Measurements from ENCODE around the gene BCAS3.

The BCAS3 gene

GRCh38 chr17:61208301-61209105 lies 530.9 kb downstream of the BCAS3 start:
- FAIRE-seq, result no peak
- DNase-seq (ENCODE audit: insufficient read length, low spot score), result no peak

GRCh38 chr17:61209106-61209439 lies 531.4 kb downstream of the BCAS3 start:
- DNase-seq (ENCODE audit: insufficient read length, low spot score) (no peak), FAIRE-seq (no peak)

GRCh38 chr17:61209525-61209924 lies 531.9 kb downstream of the BCAS3 start:
- DNase-seq (ENCODE audit: insufficient read length, low spot score), result no peak
- no peak for FAIRE-seq

- peak; percentile 44 for FAIRE-seq
These were observed 533.6 kb downstream of the BCAS3 start for GRCh38 chr17:61211236-61211635.

GRCh38 chr17:61212655-61213054 lies 535.0 kb downstream of the BCAS3 start:
- DNase-seq (ENCODE audit: insufficient read length, low spot score) (no peak), FAIRE-seq (no peak)

More at GRCh38 chr17:61211236-61211635, 533.6 kb downstream of the BCAS3 start:
- DNase-seq (ENCODE audit: insufficient read length, low spot score), result no peak

GRCh38 chr17:61214753-61215152 lies 537.1 kb downstream of the BCAS3 start:
- FAIRE-seq, result no peak
- no peak for DNase-seq (ENCODE audit: insufficient read length, low spot score)

- no peak for FAIRE-seq
- DNase-seq (ENCODE audit: insufficient read length, low spot score), result no peak
These were observed 538.4 kb downstream of the BCAS3 start for GRCh38 chr17:61216066-61216465.

- DNase-seq (ENCODE audit: insufficient read length, low spot score), result no peak
- FAIRE-seq, result no peak
These were observed 540.3 kb downstream of the BCAS3 start for GRCh38 chr17:61217878-61218437.

- FAIRE-seq, result peak; percentile 92
- DNase-seq (ENCODE audit: insufficient read length, low spot score), result peak; percentile 37
These were observed 540.8 kb downstream of the BCAS3 start for GRCh38 chr17:61218438-61218837.

- no peak for DNase-seq (ENCODE audit: insufficient read length, low spot score)
- FAIRE-seq, result peak; percentile 46
These were observed 541.8 kb downstream of the BCAS3 start for GRCh38 chr17:61219460-61219859.

- DNase-seq (ENCODE audit: insufficient read length, low spot score) (no peak), FAIRE-seq (peak; percentile 40)
These were observed 543.5 kb downstream of the BCAS3 start for GRCh38 chr17:61221181-61221580.

- DNase-seq (ENCODE audit: insufficient read length, low spot score), result no peak
- no peak for FAIRE-seq
These were observed 544.2 kb downstream of the BCAS3 start for GRCh38 chr17:61221597-61222471.

GRCh38 chr17:61223725-61224124 lies 546.1 kb downstream of the BCAS3 start:
- DNase-seq (ENCODE audit: insufficient read length, low spot score) (no peak), FAIRE-seq (no peak)

- no peak for DNase-seq (ENCODE audit: insufficient read length, low spot score)
- FAIRE-seq, result no peak
These were observed 547.7 kb downstream of the BCAS3 start for GRCh38 chr17:61225178-61225882.

- no peak for DNase-seq (ENCODE audit: insufficient read length, low spot score)
- no peak for FAIRE-seq
These were observed 550.2 kb downstream of the BCAS3 start for GRCh38 chr17:61227866-61228265.

- no peak for DNase-seq (ENCODE audit: insufficient read length, low spot score)
These were observed 552.8 kb downstream of the BCAS3 start for GRCh38 chr17:61230461-61230860.

GRCh38 chr17:61230972-61231820 lies 553.5 kb downstream of the BCAS3 start:
- no peak for FAIRE-seq
- DNase-seq (ENCODE audit: insufficient read length, low spot score), result no peak

More at GRCh38 chr17:61230461-61230860, 552.8 kb downstream of the BCAS3 start:
- no peak for FAIRE-seq

- DNase-seq (ENCODE audit: insufficient read length, low spot score), result no peak
- no peak for FAIRE-seq
These were observed 555.2 kb downstream of the BCAS3 start for GRCh38 chr17:61232871-61233270.

GRCh38 chr17:61233991-61234750 lies 556.5 kb downstream of the BCAS3 start:
- FAIRE-seq, result no peak
- no peak for DNase-seq (ENCODE audit: insufficient read length, low spot score)

All from HTR-8/SVneo (cell line).